ENCODE results near the gene TMEM106A.

Gene TMEM106A

DNA sequence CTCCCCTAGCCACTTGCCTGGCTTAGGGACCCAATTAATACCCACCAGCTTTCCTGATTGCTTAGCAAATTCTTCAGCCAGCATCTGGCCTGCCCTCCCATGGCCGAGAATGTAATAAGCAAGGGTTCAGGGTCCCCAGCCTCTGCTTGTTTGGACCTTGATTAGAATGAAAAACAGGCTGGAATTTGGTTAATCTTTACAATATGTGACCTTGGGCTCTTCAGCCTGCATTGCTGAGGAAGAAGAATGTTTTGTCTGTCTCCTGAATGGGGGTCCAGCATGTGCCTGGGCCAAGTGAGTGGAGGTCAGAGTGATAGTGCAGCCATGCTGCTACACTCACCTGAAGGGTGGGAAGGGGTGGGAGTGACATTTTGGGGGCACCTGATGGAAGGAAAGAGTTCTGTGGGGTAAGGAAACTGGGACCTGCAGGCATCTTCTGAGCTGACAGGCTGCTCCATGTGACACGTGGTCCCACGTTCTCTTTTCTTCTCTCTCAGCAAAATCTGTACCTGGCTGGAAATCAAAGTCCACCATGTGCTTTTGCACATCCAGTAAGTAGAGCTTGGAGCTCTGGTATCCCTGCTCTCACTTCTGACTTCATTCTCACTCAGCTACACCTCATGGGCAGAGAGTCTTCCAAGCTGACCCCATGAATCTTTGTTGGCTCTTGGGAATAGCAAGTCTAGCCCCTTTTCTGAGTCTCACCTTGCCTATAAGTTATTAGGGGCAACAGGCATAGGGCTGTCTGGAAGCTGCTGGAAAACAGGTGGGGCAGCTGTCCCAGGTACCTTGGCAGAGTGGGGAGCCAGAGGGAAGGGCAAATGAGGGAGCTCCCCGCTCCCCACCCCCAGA lies 5.3 kb downstream of the TMEM106A start:
- no peak for DNase-seq (ENCODE audit: low read depth)
- TF ChIP-seq, protein P1, sequence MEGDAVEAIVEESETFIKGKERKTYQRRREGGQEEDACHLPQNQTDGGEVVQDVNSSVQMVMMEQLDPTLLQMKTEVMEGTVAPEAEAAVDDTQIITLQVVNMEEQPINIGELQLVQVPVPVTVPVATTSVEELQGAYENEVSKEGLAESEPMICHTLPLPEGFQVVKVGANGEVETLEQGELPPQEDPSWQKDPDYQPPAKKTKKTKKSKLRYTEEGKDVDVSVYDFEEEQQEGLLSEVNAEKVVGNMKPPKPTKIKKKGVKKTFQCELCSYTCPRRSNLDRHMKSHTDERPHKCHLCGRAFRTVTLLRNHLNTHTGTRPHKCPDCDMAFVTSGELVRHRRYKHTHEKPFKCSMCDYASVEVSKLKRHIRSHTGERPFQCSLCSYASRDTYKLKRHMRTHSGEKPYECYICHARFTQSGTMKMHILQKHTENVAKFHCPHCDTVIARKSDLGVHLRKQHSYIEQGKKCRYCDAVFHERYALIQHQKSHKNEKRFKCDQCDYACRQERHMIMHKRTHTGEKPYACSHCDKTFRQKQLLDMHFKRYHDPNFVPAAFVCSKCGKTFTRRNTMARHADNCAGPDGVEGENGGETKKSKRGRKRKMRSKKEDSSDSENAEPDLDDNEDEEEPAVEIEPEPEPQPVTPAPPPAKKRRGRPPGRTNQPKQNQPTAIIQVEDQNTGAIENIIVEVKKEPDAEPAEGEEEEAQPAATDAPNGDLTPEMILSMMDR (conservative IDR thresholded peaks at IDR 0.05; ENCODE audit: control insufficient read depth, insufficient read depth, low read depth, low read length), result no peak
- H3K4me3 ChIP-seq (ENCODE audit: control insufficient read depth, low read depth, low read length), result no peak overlapping the region

DNA sequence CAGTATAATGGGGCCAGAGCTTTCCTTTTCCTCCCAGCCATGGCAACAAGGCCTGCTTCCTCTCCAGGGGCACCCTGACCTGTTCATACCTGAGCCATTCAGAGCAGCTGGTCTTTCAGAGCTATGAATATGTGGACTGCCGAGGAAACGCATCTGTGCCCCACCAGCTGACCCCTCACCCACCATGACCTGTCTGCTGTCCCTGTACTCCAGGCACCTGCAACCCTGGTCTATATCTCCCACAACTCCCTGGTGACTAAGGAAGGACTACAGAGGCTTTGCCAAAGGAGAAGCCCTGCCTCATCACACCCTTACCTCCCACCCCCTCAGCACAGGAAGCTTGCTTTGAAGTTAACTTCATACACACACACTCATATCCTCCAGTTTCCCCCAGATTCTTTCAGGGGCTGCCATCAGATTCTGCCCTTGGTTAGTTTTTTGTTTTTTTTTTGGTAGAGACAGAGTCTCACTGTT lies 6.0 kb downstream of the TMEM106A start:
- TF ChIP-seq, protein P1 (conservative IDR thresholded peaks at IDR 0.05; ENCODE audit: control insufficient read depth, insufficient read depth, low read depth, low read length), result no peak
- no peak for DNase-seq (ENCODE audit: low read depth)
- no peak overlapping the region for H3K4me3 ChIP-seq (ENCODE audit: control insufficient read depth, low read depth, low read length)

DNA sequence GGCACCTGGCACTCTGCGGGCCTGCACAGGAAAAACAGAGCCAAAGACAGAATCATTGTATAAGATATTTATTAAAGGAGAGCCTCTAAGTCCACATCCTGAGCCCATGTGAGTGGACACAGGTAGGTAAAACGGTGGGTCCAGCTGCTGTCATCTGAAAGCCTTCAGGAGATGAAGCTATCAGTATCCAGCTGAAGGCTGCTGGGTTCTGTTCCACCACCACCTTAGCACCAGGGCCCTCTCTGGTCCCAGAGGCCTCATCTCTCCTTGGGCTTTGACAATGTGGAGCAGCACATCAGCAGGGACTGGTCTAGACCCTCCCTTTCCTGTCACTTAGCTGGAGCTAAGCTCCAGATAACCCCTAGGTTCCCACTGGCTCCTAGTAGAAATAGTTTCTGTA lies 7.3 kb downstream of the TMEM106A start:
- no peak overlapping the region for H3K4me3 ChIP-seq (ENCODE audit: control insufficient read depth, low read depth, low read length)
- TF ChIP-seq, protein P1 (conservative IDR thresholded peaks at IDR 0.05; ENCODE audit: control insufficient read depth, insufficient read depth, low read depth, low read length), result no peak
- DNase-seq (ENCODE audit: low read depth), result no peak

DNA sequence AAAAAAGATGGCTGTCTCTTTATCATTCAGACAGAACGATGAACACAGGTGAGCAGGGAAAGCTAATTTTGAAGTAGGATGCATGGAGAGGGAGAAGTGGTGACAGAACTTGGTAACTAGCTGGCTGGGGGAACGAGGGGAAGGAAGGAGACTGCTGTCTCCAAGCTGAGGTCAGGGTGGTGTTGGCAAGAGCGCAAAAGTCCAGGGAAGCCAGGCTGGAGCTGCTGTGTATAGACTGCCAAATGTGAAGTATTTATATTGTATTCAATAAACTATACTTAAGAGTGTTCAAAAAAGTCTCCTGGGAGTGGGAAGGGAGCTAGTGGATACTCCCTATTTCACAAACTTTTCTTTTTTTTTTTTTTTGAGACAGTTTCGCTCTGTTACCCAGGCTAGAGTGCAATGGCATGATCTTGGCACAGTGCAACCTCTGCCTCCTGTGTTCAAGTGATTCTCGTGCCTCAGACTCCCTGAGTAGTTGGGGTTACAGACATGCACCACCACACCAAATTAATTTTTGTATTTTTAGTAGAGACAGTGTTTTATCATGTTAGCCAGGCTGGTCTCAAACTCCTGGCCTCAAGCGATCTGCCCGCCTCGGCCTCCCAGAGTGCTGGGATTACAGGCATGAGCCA lies 8.2 kb downstream of the TMEM106A start:
- DNase-seq (ENCODE audit: low read depth), result no peak
- H3K4me3 ChIP-seq (ENCODE audit: control insufficient read depth, low read depth, low read length), result no peak overlapping the region
- TF ChIP-seq, protein P1 (conservative IDR thresholded peaks at IDR 0.05; ENCODE audit: control insufficient read depth, insufficient read depth, low read depth, low read length), result no peak

DNA sequence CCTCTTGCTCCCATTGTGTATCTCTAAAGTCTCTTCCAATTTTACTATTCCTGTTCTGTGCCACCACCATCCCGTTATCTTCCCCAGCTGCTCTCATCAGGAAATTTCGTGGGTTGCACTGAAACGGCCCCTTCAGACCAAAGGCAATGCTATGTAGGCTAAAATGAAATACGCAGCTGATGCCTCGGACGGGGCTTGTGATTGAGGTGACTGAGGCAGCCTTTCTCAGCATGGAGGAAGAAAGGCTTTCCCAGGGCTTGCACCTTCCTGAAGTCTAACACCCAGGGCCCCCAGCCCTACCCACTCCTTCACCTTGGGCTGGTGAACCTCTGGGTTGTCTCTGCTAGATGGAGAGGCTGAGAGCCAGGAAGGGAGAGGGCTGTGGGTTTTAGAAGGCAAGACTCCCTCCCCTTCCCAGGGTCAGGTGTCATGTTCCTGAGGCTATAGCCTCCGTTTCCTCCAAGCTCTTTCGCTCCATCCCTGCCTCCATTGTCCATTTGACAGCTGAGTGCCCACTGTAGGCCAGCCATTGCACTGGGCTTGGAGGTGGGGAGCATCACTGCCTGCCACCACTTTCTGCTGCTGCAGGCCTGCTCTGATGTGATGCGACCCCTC lies 8.9 kb downstream of the TMEM106A start:
- H3K4me3 ChIP-seq (ENCODE audit: control insufficient read depth, low read depth, low read length), result no peak overlapping the region
- DNase-seq (ENCODE audit: low read depth), result no peak
- TF ChIP-seq, protein P1 (conservative IDR thresholded peaks at IDR 0.05; ENCODE audit: control insufficient read depth, insufficient read depth, low read depth, low read length), result no peak

DNA sequence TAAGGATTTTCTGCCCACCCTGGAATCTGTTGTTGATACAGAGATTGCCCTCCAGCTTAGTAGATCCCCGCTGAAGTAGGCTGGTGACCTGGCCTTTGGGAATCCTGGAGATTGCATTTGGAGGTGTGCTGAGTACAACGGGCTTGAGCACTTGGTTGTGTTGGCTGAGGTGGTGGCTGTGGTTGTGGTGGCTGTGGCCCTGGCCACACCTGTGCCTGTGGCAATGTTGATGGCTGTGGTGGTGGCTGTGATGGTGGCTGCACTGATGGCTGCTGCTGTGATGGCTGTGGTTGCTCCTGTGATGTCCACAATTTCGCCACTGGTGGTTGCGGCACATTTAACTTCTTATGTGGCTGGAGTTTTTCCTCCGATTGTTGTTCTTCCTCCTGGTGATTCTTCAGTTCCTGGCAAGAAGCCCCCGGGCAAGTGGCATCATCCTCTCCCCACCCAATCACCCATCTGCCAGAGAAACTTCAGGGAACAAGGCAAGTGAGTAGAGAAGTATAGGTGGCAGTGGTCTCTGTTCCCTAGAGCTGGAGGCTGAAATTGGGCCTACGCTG lies 12.6 kb downstream of the TMEM106A start:
- TF ChIP-seq, protein P1 (conservative IDR thresholded peaks at IDR 0.05; ENCODE audit: control insufficient read depth, insufficient read depth, low read depth, low read length), result no peak
- no peak for DNase-seq (ENCODE audit: low read depth)
- H3K4me3 ChIP-seq (ENCODE audit: control insufficient read depth, low read depth, low read length), result no peak overlapping the region

Measured in fibroblast of mammary gland (primary cell).